Measurements from ENCODE around the gene CELF4.

Gene CELF4

GRCh38 chr18:37389684-37390368 lies 175.8 kb downstream of the CELF4 start:
- no peak overlapping the region for H3K4me3 ChIP-seq (ENCODE audit: low read depth, low read length)
- no peak for TF ChIP-seq CTCF (IDR thresholded peaks at IDR 0.05; ENCODE audit: low read depth, low read length, missing control alignments)
- no peak overlapping the region for H3K27ac ChIP-seq
- no peaks in the 10 kb centered on the region for H3K36me3 ChIP-seq (replicated peaks)
- H3K27me3 ChIP-seq (replicated peaks) = peaks cover 6% of the 10 kb centered on the region
- in situ Hi-C loops (cut with HindIII; ENCODE audit: low pct_ligation_motif_present, low sequenced_read_pairs) = no loop called here
- no peak for DNase-seq

DNA sequence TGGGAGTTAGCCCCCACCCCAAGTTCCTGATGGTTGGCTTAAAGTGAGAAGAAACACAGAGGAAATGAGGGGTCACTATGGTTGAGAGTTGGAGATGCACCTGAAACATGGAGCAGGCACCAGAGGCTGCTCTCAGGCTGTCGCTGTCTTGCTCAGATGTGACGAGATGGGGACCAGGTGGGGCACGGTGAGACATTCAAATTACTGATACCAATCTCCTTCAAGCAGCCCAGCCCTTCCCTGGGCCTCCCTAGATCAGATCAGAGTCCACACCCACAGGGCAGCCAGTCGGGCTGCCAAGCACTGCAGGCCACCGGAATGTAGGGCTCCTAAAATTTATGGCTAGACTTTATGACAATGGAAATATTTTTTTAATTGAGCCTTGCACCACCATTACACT lies 176.6 kb downstream of the CELF4 start:
- no peak overlapping the region for H3K27ac ChIP-seq
- peaks cover 6% of the 10 kb centered on the region for H3K27me3 ChIP-seq (replicated peaks)
- H3K4me3 ChIP-seq (ENCODE audit: low read depth, low read length) = no peak overlapping the region
- no peak for TF ChIP-seq CTCF (IDR thresholded peaks at IDR 0.05; ENCODE audit: low read depth, low read length, missing control alignments)
- no peak for DNase-seq
- in situ Hi-C loops (cut with HindIII; ENCODE audit: low pct_ligation_motif_present, low sequenced_read_pairs) = no loop called here
- H3K36me3 ChIP-seq (replicated peaks) = no peaks in the 10 kb centered on the region

DNA sequence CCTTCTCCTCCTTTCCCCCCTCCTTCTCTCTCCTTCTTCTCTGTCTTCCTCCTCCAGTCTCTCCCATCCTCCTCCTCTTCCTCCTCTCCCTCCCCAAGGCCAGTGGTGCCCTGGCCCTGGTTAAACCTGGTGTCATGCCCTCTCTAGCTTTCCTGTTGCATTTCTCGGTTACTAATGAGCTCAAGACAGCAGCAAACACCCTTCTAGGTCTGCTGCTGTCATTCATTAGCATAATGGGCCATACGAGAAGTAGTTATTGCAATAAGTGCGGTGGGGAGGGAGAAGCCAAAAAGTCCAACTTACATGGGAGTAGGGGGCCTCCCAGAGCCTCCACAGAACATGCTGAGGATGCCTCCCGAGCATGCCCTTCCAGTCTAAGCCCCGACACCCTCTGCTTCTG lies 177.2 kb downstream of the CELF4 start:
- Histone ChIP-seq H3K36me3 (replicated peaks) (no peaks in the 10 kb centered on the region), H3K27me3 (replicated peaks) (peaks cover 5% of the 10 kb centered on the region), H3K27ac (no peak overlapping the region), H3K4me3 (ENCODE audit: low read depth, low read length) (no peak overlapping the region)
- in situ Hi-C loops (cut with HindIII; ENCODE audit: low pct_ligation_motif_present, low sequenced_read_pairs) = no loop called here
- no peak for DNase-seq
- TF ChIP-seq CTCF (IDR thresholded peaks at IDR 0.05; ENCODE audit: low read depth, low read length, missing control alignments) = no peak

GRCh38 chr18:37385846-37386778 lies 179.5 kb downstream of the CELF4 start:
- H3K36me3 ChIP-seq (replicated peaks) = no peaks in the 10 kb centered on the region
- in situ Hi-C loops (cut with HindIII; ENCODE audit: low pct_ligation_motif_present, low sequenced_read_pairs) = no loop called here
- DNase-seq = no peak
- H3K27me3 ChIP-seq (replicated peaks) = no peaks in the 10 kb centered on the region
- no peak overlapping the region for H3K4me3 ChIP-seq (ENCODE audit: low read depth, low read length)
- TF ChIP-seq CTCF (IDR thresholded peaks at IDR 0.05; ENCODE audit: low read depth, low read length, missing control alignments) = peak; percentile 39
- H3K27ac ChIP-seq = no peak overlapping the region

GRCh38 chr18:37383846-37384595 lies 181.6 kb downstream of the CELF4 start:
- Histone ChIP-seq H3K4me3 (ENCODE audit: low read depth, low read length) (no peak overlapping the region), H3K27ac (no peak overlapping the region), H3K36me3 (replicated peaks) (no peaks in the 10 kb centered on the region), H3K27me3 (replicated peaks) (no peaks in the 10 kb centered on the region)
- no peak for DNase-seq
- in situ Hi-C loops (cut with HindIII; ENCODE audit: low pct_ligation_motif_present, low sequenced_read_pairs) = no loop called here
- TF ChIP-seq CTCF (IDR thresholded peaks at IDR 0.05; ENCODE audit: low read depth, low read length, missing control alignments) = no peak
